Measurements from ENCODE around the gene TTC34.

The TTC34 gene

GRCh38 chr1:2601721-2602303, 199.7 kb downstream of the TTC34 start:
- H3K9me2 ChIP-seq (replicated peaks; ENCODE audit: insufficient read depth, low read length): no peaks in the 10 kb centered on the region
- TF ChIP-seq EZH2phosphoT487 (conservative IDR thresholded peaks at IDR 0.05; ENCODE audit: low read length): no peak
- TF ChIP-seq CTCF (IDR thresholded peaks at IDR 0.05; ENCODE audit: insufficient read depth, low read length, poor library complexity, severe bottlenecking): no peak
- no peaks in the 10 kb centered on the region for H4K20me1 ChIP-seq (ENCODE audit: low read depth, low read length)
- no peaks in the 10 kb centered on the region for H3F3A ChIP-seq (ENCODE audit: insufficient read depth)
- H3K27me3 ChIP-seq (ENCODE audit: low read length): no peaks in the 10 kb centered on the region
- no peaks in the 10 kb centered on the region for H3K36me3 ChIP-seq (ENCODE audit: low read length)
- H3K4me3 ChIP-seq (ENCODE audit: insufficient read depth, low read length, poor library complexity, severe bottlenecking): no peak overlapping the region
- H3K4me2 ChIP-seq (ENCODE audit: low read depth, low read length, poor library complexity, severe bottlenecking): no peak overlapping the region
- H2AFZ ChIP-seq (ENCODE audit: low read depth, low read length, severe bottlenecking): no peak overlapping the region
- H3K9ac ChIP-seq (ENCODE audit: low read length): no peak overlapping the region
- no peaks in the 10 kb centered on the region for H3K9me3 ChIP-seq (ENCODE audit: insufficient read depth, low read length)
- H3K27ac ChIP-seq (ENCODE audit: low read depth, low read length): no peak overlapping the region
- H3K79me2 ChIP-seq (ENCODE audit: insufficient read depth, low read length): no peaks in the 10 kb centered on the region

GRCh38 chr1:2598329-2598931, 203.1 kb downstream of the TTC34 start:
- H3K4me2 ChIP-seq (ENCODE audit: low read depth, low read length, poor library complexity, severe bottlenecking): no peak overlapping the region

GRCh38 chr1:2597441-2598328, 203.8 kb downstream of the TTC34 start:
- no peaks in the 10 kb centered on the region for H3K79me2 ChIP-seq (ENCODE audit: insufficient read depth, low read length)
- no peak overlapping the region for H3K4me2 ChIP-seq (ENCODE audit: low read depth, low read length, poor library complexity, severe bottlenecking)
- TF ChIP-seq EZH2phosphoT487 (conservative IDR thresholded peaks at IDR 0.05; ENCODE audit: low read length) (no peak), CTCF (IDR thresholded peaks at IDR 0.05; ENCODE audit: insufficient read depth, low read length, poor library complexity, severe bottlenecking) (no peak)
- no peaks in the 10 kb centered on the region for H3K36me3 ChIP-seq (ENCODE audit: low read length)
- H3K27ac ChIP-seq (ENCODE audit: low read depth, low read length): no peak overlapping the region
- H3K27me3 ChIP-seq (ENCODE audit: low read length): no peaks in the 10 kb centered on the region
- no peaks in the 10 kb centered on the region for H3K9me2 ChIP-seq (replicated peaks; ENCODE audit: insufficient read depth, low read length)
- H4K20me1 ChIP-seq (ENCODE audit: low read depth, low read length): no peaks in the 10 kb centered on the region
- no peaks in the 10 kb centered on the region for H3K9me3 ChIP-seq (ENCODE audit: insufficient read depth, low read length)
- no peak overlapping the region for H2AFZ ChIP-seq (ENCODE audit: low read depth, low read length, severe bottlenecking)
- H3K4me3 ChIP-seq (ENCODE audit: insufficient read depth, low read length, poor library complexity, severe bottlenecking): no peak overlapping the region
- no peaks in the 10 kb centered on the region for H3F3A ChIP-seq (ENCODE audit: insufficient read depth)
- H3K9ac ChIP-seq (ENCODE audit: low read length): no peak overlapping the region

More at GRCh38 chr1:2598329-2598931, 203.1 kb downstream of the TTC34 start:
- Histone ChIP-seq H2AFZ (ENCODE audit: low read depth, low read length, severe bottlenecking) (no peak overlapping the region), H3K9ac (ENCODE audit: low read length) (no peak overlapping the region), H3K27ac (ENCODE audit: low read depth, low read length) (no peak overlapping the region), H3K9me3 (ENCODE audit: insufficient read depth, low read length) (no peaks in the 10 kb centered on the region), H3K36me3 (ENCODE audit: low read length) (no peaks in the 10 kb centered on the region), H3K27me3 (ENCODE audit: low read length) (no peaks in the 10 kb centered on the region), H4K20me1 (ENCODE audit: low read depth, low read length) (no peaks in the 10 kb centered on the region), H3K4me3 (ENCODE audit: insufficient read depth, low read length, poor library complexity, severe bottlenecking) (no peak overlapping the region), H3F3A (ENCODE audit: insufficient read depth) (no peaks in the 10 kb centered on the region), H3K79me2 (ENCODE audit: insufficient read depth, low read length) (no peaks in the 10 kb centered on the region), H3K9me2 (replicated peaks; ENCODE audit: insufficient read depth, low read length) (no peaks in the 10 kb centered on the region)
- TF ChIP-seq CTCF (IDR thresholded peaks at IDR 0.05; ENCODE audit: insufficient read depth, low read length, poor library complexity, severe bottlenecking) (no peak), EZH2phosphoT487 (conservative IDR thresholded peaks at IDR 0.05; ENCODE audit: low read length) (no peak)

Measured in SU-DHL-6 (cell line).